MM.1S (cell line): ENCODE measurements around the gene UBE2A.

Experiments
- DNase-seq: peaks from one replicate; pipeline ENCODE4 v3.0.0-alpha.2; 2015
- H2AFZ ChIP-seq: fragments of 300-600 bp; sonication (generic); 2 replicates; pipeline ENCODE4 v1.6.0; 2016; ENCODE audit warnings: antibody characterized with exemption, low read length
- H3F3A ChIP-seq: fragments of 300-600 bp; sonication (generic); 2 replicates; pipeline ENCODE4 v1.6.1; 2016; ENCODE audit warnings: mild to moderate bottlenecking, antibody characterized with exemption, low read length, moderate library complexity, mixed read lengths; ENCODE audit not compliant: insufficient read depth
- H3K27ac ChIP-seq: fragments of 300-600 bp; sonication (generic); 2 replicates; pipeline ENCODE4 v1.5.1; 2016; ENCODE audit warnings: mild to moderate bottlenecking, low read length
- H3K27me3 ChIP-seq: fragments of 300-600 bp; sonication (generic); replicated peaks from 2 replicates; pipeline ENCODE4 v1.6.0; 2016; ENCODE audit warnings: low read length; ENCODE audit not compliant: insufficient read depth
- H3K36me3 ChIP-seq: fragments of 300-600 bp; sonication (generic); replicated peaks from 2 replicates; pipeline ENCODE4 v1.6.1; 2016; ENCODE audit warnings: mild to moderate bottlenecking, low read length, mixed read lengths; ENCODE audit not compliant: insufficient read depth
- H3K4me1 ChIP-seq: fragments of 300-600 bp; sonication (generic); 2 replicates; pipeline ENCODE4 v1.6.1; 2016; ENCODE audit warnings: low read length, mixed read lengths
- H3K4me2 ChIP-seq: fragments of 300-600 bp; sonication (generic); 2 replicates; pipeline ENCODE4 v1.6.0; 2016; ENCODE audit warnings: low read depth, low read length
- H3K4me3 ChIP-seq: fragments of 300-600 bp; sonication (generic); 2 replicates; pipeline ENCODE4 v1.5.1; 2016; ENCODE audit warnings: low read length, mixed read lengths
- H3K79me2 ChIP-seq: fragments of 300-600 bp; sonication (generic); 2 replicates; pipeline ENCODE4 v1.6.1; 2016; ENCODE audit warnings: mixed run types, low read length, mixed read lengths
- H3K9ac ChIP-seq: fragments of 300-600 bp; sonication (generic); 2 replicates; pipeline ENCODE4 v1.6.1; 2016; ENCODE audit warnings: low read length, mixed read lengths
- H3K9me2 ChIP-seq: fragments of 300-600 bp; sonication (generic); replicated peaks from 2 replicates; pipeline ENCODE4 v1.6.1; 2016; ENCODE audit warnings: mild to moderate bottlenecking, low read length, mixed read lengths; ENCODE audit not compliant: insufficient read depth
- H3K9me3 ChIP-seq: fragments of 300-600 bp; sonication (generic); replicated peaks from 2 replicates; pipeline ENCODE4 v1.6.1; 2016; ENCODE audit warnings: mild to moderate bottlenecking, low read length, mixed read lengths; ENCODE audit not compliant: insufficient read depth
- H4K20me1 ChIP-seq: fragments of 300-600 bp; sonication (generic); 2 replicates; pipeline ENCODE4 v1.6.1; 2016; ENCODE audit warnings: mild to moderate bottlenecking, low read length, moderate library complexity, mixed read lengths; ENCODE audit not compliant: insufficient read depth
- EZH2 ChIP-seq: fragments of 300-600 bp; sonication (generic); optimal IDR thresholded peaks from 2 replicates; pipeline ENCODE3; 2017; ENCODE audit warnings: low read depth, mild to moderate bottlenecking, antibody characterized with exemption, low read length, mixed read lengths
- EZH2phosphoT487 ChIP-seq: fragments of 300-600 bp; sonication (generic); IDR thresholded peaks from 2 replicates; pipeline ENCODE4 v1.6.1; 2018; ENCODE audit warnings: antibody characterized with exemption, low read length
- TF ChIP-seq, protein P1 (sequence below): fragments of 300-600 bp; sonication (generic); IDR thresholded peaks from 2 replicates; pipeline ENCODE4 v1.5.1; 2016; ENCODE audit warnings: antibody characterized with exemption, low read length, mixed read lengths

UBE2A gene

DNA sequence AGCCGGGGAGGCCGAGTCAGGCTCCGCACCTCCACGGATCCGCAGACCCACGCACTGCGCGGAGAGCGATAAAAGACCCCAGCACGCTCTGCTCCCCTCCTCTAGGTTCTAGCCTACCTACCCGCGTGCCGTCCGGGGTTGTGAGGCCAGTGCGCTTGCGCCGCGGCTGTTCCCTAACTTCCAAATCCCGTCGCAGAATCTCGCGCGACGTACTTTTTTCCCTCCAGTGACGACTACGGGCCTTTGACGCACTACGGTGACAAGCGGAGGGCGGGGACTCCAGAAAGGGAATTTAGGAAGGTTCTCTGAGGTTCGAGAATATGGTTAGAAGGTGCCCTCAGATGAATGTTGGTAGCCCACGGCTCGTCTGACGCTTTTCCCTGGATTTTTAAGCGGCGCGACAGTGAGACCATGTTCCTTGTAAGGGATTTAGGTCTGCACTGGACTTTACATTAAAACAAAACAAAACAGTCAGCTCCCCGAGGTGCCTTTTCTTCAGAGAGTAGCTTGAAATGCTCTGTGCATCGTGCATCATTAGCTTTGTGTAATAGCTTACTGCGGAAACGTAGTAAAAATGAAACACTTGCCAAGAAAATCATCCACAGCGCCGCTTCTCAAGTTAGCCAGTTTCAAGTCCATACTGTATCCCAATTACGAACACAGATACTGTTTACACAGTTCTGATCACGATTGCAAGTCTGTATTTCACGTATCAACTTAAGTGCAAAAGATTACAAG lies 32.1 kb downstream of the UBE2A start, which contains the start of gene NKRF:
Gene NKRF, minus strand, starts transcription at position 145 of the 738 bp plus-strand sequence.
- H3K4me3 ChIP-seq, result peak within 1 kb of the TSS; percentile 91
- no peaks in the 10 kb centered on the region for H3K9me2 ChIP-seq
- peak within 1 kb of the TSS; percentile 56 for H2AFZ ChIP-seq
- H3K27me3 ChIP-seq, result no peaks in the 10 kb centered on the region
- peaks cover 14% of the 10 kb centered on the region for H3F3A ChIP-seq
- H3K9ac ChIP-seq, result peak within 1 kb of the TSS; percentile 96
- peak; percentile 92 for DNase-seq
- peaks cover 47% of the 10 kb centered on the region for H3K79me2 ChIP-seq
- H4K20me1 ChIP-seq, result no peaks in the 10 kb centered on the region; the same call in 1 of the 2 replicates
- H3K4me1 ChIP-seq, result 0 out of 2 replicates have a peak, but pooled peaks cover 4% of the 10 kb centered on the region
- peak within 1 kb of the TSS; percentile 78 for H3K27ac ChIP-seq
- TF ChIP-seq EZH2 (no peak), EZH2phosphoT487 (no peak)
- TF ChIP-seq, protein P1, sequence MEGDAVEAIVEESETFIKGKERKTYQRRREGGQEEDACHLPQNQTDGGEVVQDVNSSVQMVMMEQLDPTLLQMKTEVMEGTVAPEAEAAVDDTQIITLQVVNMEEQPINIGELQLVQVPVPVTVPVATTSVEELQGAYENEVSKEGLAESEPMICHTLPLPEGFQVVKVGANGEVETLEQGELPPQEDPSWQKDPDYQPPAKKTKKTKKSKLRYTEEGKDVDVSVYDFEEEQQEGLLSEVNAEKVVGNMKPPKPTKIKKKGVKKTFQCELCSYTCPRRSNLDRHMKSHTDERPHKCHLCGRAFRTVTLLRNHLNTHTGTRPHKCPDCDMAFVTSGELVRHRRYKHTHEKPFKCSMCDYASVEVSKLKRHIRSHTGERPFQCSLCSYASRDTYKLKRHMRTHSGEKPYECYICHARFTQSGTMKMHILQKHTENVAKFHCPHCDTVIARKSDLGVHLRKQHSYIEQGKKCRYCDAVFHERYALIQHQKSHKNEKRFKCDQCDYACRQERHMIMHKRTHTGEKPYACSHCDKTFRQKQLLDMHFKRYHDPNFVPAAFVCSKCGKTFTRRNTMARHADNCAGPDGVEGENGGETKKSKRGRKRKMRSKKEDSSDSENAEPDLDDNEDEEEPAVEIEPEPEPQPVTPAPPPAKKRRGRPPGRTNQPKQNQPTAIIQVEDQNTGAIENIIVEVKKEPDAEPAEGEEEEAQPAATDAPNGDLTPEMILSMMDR, result no peak
- no peaks in the 10 kb centered on the region for H3K36me3 ChIP-seq
- no peaks in the 10 kb centered on the region for H3K9me3 ChIP-seq
- peak within 1 kb of the TSS; percentile 81 for H3K4me2 ChIP-seq

DNA sequence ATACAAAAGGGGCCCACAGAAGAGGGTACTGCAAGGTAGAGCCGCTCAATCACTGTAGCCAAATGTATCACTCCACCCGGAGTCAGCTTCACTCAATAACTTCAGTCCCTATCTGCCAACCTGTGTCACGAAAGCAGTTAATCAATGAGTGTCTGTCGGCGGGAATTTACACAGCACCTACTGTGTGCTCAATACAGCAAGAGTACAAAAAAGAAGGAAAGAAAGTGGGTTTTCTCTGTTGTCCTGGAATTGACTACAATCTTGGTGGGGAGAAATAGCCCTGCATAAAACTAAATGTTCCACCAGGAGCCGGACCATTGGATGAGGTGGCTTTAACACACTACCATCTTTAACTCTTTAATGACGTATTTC lies 32.6 kb downstream of the UBE2A start:
- peaks cover 14% of the 10 kb centered on the region for H3F3A ChIP-seq

DNA sequence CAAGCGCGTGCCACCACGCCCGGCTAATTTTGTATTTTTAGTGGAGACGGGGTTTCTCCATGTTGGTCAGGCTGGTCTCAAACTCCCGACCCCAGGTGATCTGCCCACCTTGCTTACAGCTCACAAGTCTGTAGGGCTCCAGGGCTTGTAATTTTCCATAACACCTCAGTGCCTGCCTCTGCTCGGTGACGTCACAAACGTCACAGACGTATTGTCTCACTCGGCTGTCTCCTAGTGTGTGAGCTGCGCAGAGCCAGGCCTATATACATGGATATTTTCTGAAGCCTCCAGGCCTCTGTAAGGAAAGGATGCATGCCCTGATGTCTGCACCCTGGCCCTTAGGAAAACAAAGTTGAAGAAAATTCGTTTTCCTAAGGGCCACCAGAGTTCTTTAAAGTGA lies 40.4 kb downstream of the UBE2A start:
- Histone ChIP-seq H3K36me3 (no peaks in the 10 kb centered on the region), H3K9ac (no peak overlapping the region), H3K9me2 (no peaks in the 10 kb centered on the region), H4K20me1 (no peaks in the 10 kb centered on the region), H3K27ac (no peak overlapping the region), H3F3A (peaks cover 12% of the 10 kb centered on the region), H3K4me3 (no peak overlapping the region), H3K4me1 (0 out of 2 replicates have a peak, but pooled peaks cover 4% of the 10 kb centered on the region), H2AFZ (no peak overlapping the region), H3K4me2 (no peak overlapping the region), H3K79me2 (no peaks in the 10 kb centered on the region), H3K9me3 (no peaks in the 10 kb centered on the region), H3K27me3 (no peaks in the 10 kb centered on the region)
- DNase-seq, result no peak
- no peak for TF ChIP-seq EZH2phosphoT487
- TF ChIP-seq, protein P1, result no peak
- no peak for TF ChIP-seq EZH2

More for the DNA sequence above, 32.6 kb downstream of the UBE2A start:
- Histone ChIP-seq H2AFZ (peak overlapping the region; percentile 52), H4K20me1 (no peaks in the 10 kb centered on the region; the same call in 1 of the 2 replicates), H3K9me2 (no peaks in the 10 kb centered on the region), H3K79me2 (peaks cover 41% of the 10 kb centered on the region), H3K36me3 (no peaks in the 10 kb centered on the region), H3K9ac (peak overlapping the region; percentile 96), H3K4me3 (peak overlapping the region; percentile 91), H3K9me3 (no peaks in the 10 kb centered on the region), H3K4me2 (peak overlapping the region; percentile 70), H3K4me1 (0 out of 2 replicates have a peak, but pooled peaks cover 4% of the 10 kb centered on the region), H3K27ac (peak overlapping the region; percentile 78), H3K27me3 (no peaks in the 10 kb centered on the region)
- no peak for DNase-seq
- TF ChIP-seq EZH2, result no peak
- TF ChIP-seq, protein P1, result no peak
- no peak for TF ChIP-seq EZH2phosphoT487
